ENCODE measurements around the gene AK5.
"Not testable (repeated sequence)": the region's sequence is repeated elsewhere in the genome, so short reads cannot be mapped to it uniquely, and the experiment has no call there.

AK5 gene

GRCh38 chr1:77524038-77524437 is 242.2 kb downstream of the AK5 start:
- in situ Hi-C loops (cut with MboI; ENCODE audit: low pct_unique_long_range_greater_than_20kb, low sequenced_read_pairs, unreplicated experiment): loop anchor here (10.0 kb wide), 1 partner anchor 369 kb away; no protein-coding TSS in a partner anchor
- no peak for TF ChIP-seq CTCF (IDR thresholded peaks at IDR 0.05; ENCODE audit: extremely low read depth, insufficient read depth, missing control alignments)
- no peak for DNase-seq (ENCODE audit: low spot score)

- in situ Hi-C loops (cut with MboI; ENCODE audit: low pct_unique_long_range_greater_than_20kb, low sequenced_read_pairs, unreplicated experiment); DNase-seq (ENCODE audit: low spot score): not testable (repeated sequence)
These were observed 249.3 kb downstream of the AK5 start for GRCh38 chr1:77531149-77531548.

- in situ Hi-C loops (cut with MboI; ENCODE audit: low pct_unique_long_range_greater_than_20kb, low sequenced_read_pairs, unreplicated experiment); DNase-seq (ENCODE audit: low spot score): not testable (repeated sequence)
These were observed 249.9 kb downstream of the AK5 start for GRCh38 chr1:77531596-77532280.

GRCh38 chr1:77532641-77533040 is 250.8 kb downstream of the AK5 start:
- in situ Hi-C loops (cut with MboI; ENCODE audit: low pct_unique_long_range_greater_than_20kb, low sequenced_read_pairs, unreplicated experiment): no loop called here
- no peak for DNase-seq (ENCODE audit: low spot score)

GRCh38 chr1:77533660-77534305 is 252.0 kb downstream of the AK5 start:
- in situ Hi-C loops (cut with MboI; ENCODE audit: low pct_unique_long_range_greater_than_20kb, low sequenced_read_pairs, unreplicated experiment): no loop called here
- peak; percentile 84 for TF ChIP-seq CTCF (IDR thresholded peaks at IDR 0.05; ENCODE audit: extremely low read depth, insufficient read depth, missing control alignments)
- DNase-seq (ENCODE audit: low spot score): peak; percentile 75

More at GRCh38 chr1:77532641-77533040, 250.8 kb downstream of the AK5 start:
- TF ChIP-seq CTCF (IDR thresholded peaks at IDR 0.05; ENCODE audit: extremely low read depth, insufficient read depth, missing control alignments): no peak

- in situ Hi-C loops (cut with MboI; ENCODE audit: low pct_unique_long_range_greater_than_20kb, low sequenced_read_pairs, unreplicated experiment): no loop called here
- DNase-seq (ENCODE audit: low spot score): no peak
- TF ChIP-seq CTCF (IDR thresholded peaks at IDR 0.05; ENCODE audit: extremely low read depth, insufficient read depth, missing control alignments): no peak
These were observed 252.6 kb downstream of the AK5 start for GRCh38 chr1:77534456-77534855.

- TF ChIP-seq CTCF (IDR thresholded peaks at IDR 0.05; ENCODE audit: extremely low read depth, insufficient read depth, missing control alignments): no peak
- in situ Hi-C loops (cut with MboI; ENCODE audit: low pct_unique_long_range_greater_than_20kb, low sequenced_read_pairs, unreplicated experiment): no loop called here
- no peak for DNase-seq (ENCODE audit: low spot score)
These were observed 255.0 kb downstream of the AK5 start for GRCh38 chr1:77536813-77537212.
